OCI-LY7 (cell line): Measurements from ENCODE around the gene TMEM63A. TPM values are rescaled to one million over a fixed set of nuclear protein-coding genes. Genes with fewer than 3 reads are reported as not detected.

Experiments
- BruUV-seq: library from RNA; stranded (reverse); fragments of 400-500 nt; replicated peaks from 2 replicates; lab custom pipeline; 2021; lab: Mats Ljungman, UMichigan
- CTCF ChIA-PET: fragments of 300-600 bp; sonication (Branson Sonifier 250); formaldehyde crosslinking; loops from one replicate; lab custom pipeline; 2022; ENCODE audit warnings: antibody characterized with exemption; ENCODE audit not compliant: unreplicated experiment; lab: Charles Lee
- POLR2A ChIA-PET: fragments of 300-600 bp; sonication (Branson Sonifier 250); formaldehyde crosslinking; loops from one replicate; lab custom pipeline; 2022; ENCODE audit warnings: antibody characterized with exemption; lab: Charles Lee
- DNase-seq: peaks from one replicate; pipeline ENCODE4 v3.0.0-alpha.2; 2015; ENCODE audit warnings: low spot score
- H2AFZ ChIP-seq: fragments of 200-600 bp; sonication (generic), shearing (Covaris generic); 2 replicates; pipeline ENCODE4 v1.6.1; 2014; ENCODE audit warnings: mild to moderate bottlenecking, antibody characterized with exemption, low read length, moderate library complexity
- H3K27ac ChIP-seq: fragments of 200-600 bp; sonication (generic); 2 replicates; pipeline ENCODE4 v1.5.1; 2014; ENCODE audit warnings: mixed run types, low read depth, mild to moderate bottlenecking, moderate library complexity, low read length, inconsistent platforms; ENCODE audit not compliant: poor library complexity, severe bottlenecking
- H3K36me3 ChIP-seq: fragments of 200-600 bp; sonication (generic); 2 replicates; pipeline ENCODE4 v1.6.1; 2014; ENCODE audit warnings: mild to moderate bottlenecking, antibody characterized with exemption, low read length, moderate library complexity, mixed read lengths; ENCODE audit not compliant: insufficient read depth
- H3K4me1 ChIP-seq: fragments of 200-600 bp; sonication (generic); 2 replicates; pipeline ENCODE4 v1.5.1; 2014; ENCODE audit warnings: mild to moderate bottlenecking, low read length; ENCODE audit not compliant: insufficient read depth, poor library complexity, severe bottlenecking
- H3K4me2 ChIP-seq: fragments of 200-600 bp; sonication (generic); 2 replicates; pipeline ENCODE4 v1.6.1; 2014; ENCODE audit warnings: mild to moderate bottlenecking, low read length
- H3K4me3 ChIP-seq: fragments of 200-600 bp; sonication (generic); 2 replicates; pipeline ENCODE4 v1.5.1; 2014; ENCODE audit warnings: mild to moderate bottlenecking, low read depth, low read length; ENCODE audit not compliant: poor library complexity, severe bottlenecking
- H3K79me2 ChIP-seq: fragments of 200-600 bp; sonication (generic); 2 replicates; pipeline ENCODE4 v1.6.1; 2016; ENCODE audit warnings: low read depth, mild to moderate bottlenecking, low read length, moderate library complexity, mixed read lengths; ENCODE audit not compliant: insufficient read depth
- H3K9me2 ChIP-seq: fragments of 200-600 bp; sonication (generic); 2 replicates; pipeline ENCODE4 v1.6.1; 2016; ENCODE audit warnings: mild to moderate bottlenecking, low read length, mixed read lengths; ENCODE audit not compliant: insufficient read depth
- H3K9me3 ChIP-seq: fragments of 200-600 bp; sonication (generic); 2 replicates; pipeline ENCODE4 v1.6.1; 2014; ENCODE audit warnings: mild to moderate bottlenecking, mixed run types, low read length, mixed read lengths
- H4K20me1 ChIP-seq: fragments of 200-600 bp; sonication (generic); 2 replicates; pipeline ENCODE4 v1.6.1; 2014; ENCODE audit warnings: mild to moderate bottlenecking, antibody characterized with exemption, low read length, moderate library complexity, mixed read lengths; ENCODE audit not compliant: insufficient read depth
- CTCF ChIP-seq: fragments of 200-600 bp; sonication (generic); conservative IDR thresholded peaks from 2 replicates; pipeline ENCODE4 v1.5.1; 2014; ENCODE audit warnings: mild to moderate bottlenecking, antibody characterized with exemption, low read length, moderate library complexity, mixed read lengths
- EZH2phosphoT487 ChIP-seq: fragments of 200-600 bp; sonication (generic); IDR thresholded peaks from 2 replicates; pipeline ENCODE4 v1.6.1; 2018; ENCODE audit warnings: low read depth, borderline replicate concordance, mild to moderate bottlenecking, mixed run types, antibody characterized with exemption, low read length, moderate library complexity, mixed read lengths
- intact Hi-C: fragments of 100-400 bp; cut with micrococcal nuclease; formaldehyde crosslinking; loops from one replicate; pipeline ENCODE4 v1.10.0; 2022; ENCODE audit not compliant: unreplicated experiment
- total RNA-seq, 2 experiments: library from RNA; depleted of rRNA in 1 of 2; stranded (reverse); fragments of >200 nt in 1 of 2; shearing (Covaris generic) in 1 of 2; gene quantifications; 2 replicates each; pipeline ENCODE4 v1.2.3, GENCODE V29; 2014 to 2022

Gene TMEM63A
- total RNA-seq, 2 experiments from 2014 or later: 21.0 to 46.5 TPM

- no TSS peak for BruUV-seq
- intact Hi-C loops: no loop called here
- Histone ChIP-seq H3K4me2 (peak overlapping the region; percentile 53), H3K9me2 (no peaks in the 10 kb centered on the region), H4K20me1 (no peaks in the 10 kb centered on the region), H2AFZ (0 out of 2 replicates have a peak overlapping the region, but pooled peaks have one; percentile 15), H3K9me3 (no peaks in the 10 kb centered on the region), H3K36me3 (no peaks in the 10 kb centered on the region), H3K27ac (no peak overlapping the region), H3K4me1 (peaks cover 25% of the 10 kb centered on the region), H3K4me3 (no peak overlapping the region), H3K79me2 (no peaks in the 10 kb centered on the region)
- ChIA-PET POLR2A (interaction anchor here (0.9 to 1.4 kb wide), 3 partner anchors 11 to 40 kb away, joined by 3 to 4 read pairs (median 3); no protein-coding TSS in a partner anchor), CTCF (no interaction called here)
- DNase-seq: no peak
- TF ChIP-seq EZH2phosphoT487: no peak
- TF ChIP-seq CTCF: no peak
These were observed 27.3 kb upstream of the TMEM63A start for GRCh38 chr1:225909477-225909876.

- H3K36me3 ChIP-seq: no peaks in the 10 kb centered on the region
- peak overlapping the region; percentile 53; the same call in 1 of the 2 replicates for H3K4me2 ChIP-seq
- no peaks in the 10 kb centered on the region for H3K9me3 ChIP-seq
- ChIA-PET POLR2A (interaction anchor here (0.8 to 1.4 kb wide), 2 partner anchors 12 to 57 kb away, joined by 4 read pairs; no protein-coding TSS in a partner anchor), CTCF (no interaction called here)
- no peak for TF ChIP-seq CTCF
- TF ChIP-seq EZH2phosphoT487: no peak
- intact Hi-C loops: no loop called here
- no peaks in the 10 kb centered on the region for H3K79me2 ChIP-seq
- no peaks in the 10 kb centered on the region for H4K20me1 ChIP-seq
- no TSS peak for BruUV-seq
- H2AFZ ChIP-seq: no peak overlapping the region
- H3K27ac ChIP-seq: peak overlapping the region; percentile 23
- no peak overlapping the region for H3K4me3 ChIP-seq
- H3K4me1 ChIP-seq: peaks cover 25% of the 10 kb centered on the region
- H3K9me2 ChIP-seq: no peaks in the 10 kb centered on the region
- no peak for DNase-seq
These were observed 26.6 kb upstream of the TMEM63A start for GRCh38 chr1:225908773-225909172.

- H3K9me3 ChIP-seq: no peaks in the 10 kb centered on the region
- H2AFZ ChIP-seq: no peak overlapping the region
- no peaks in the 10 kb centered on the region for H4K20me1 ChIP-seq
- no peaks in the 10 kb centered on the region for H3K79me2 ChIP-seq
- TF ChIP-seq EZH2phosphoT487: no peak
- no peak for TF ChIP-seq CTCF
- no peak overlapping the region for H3K4me2 ChIP-seq
- no peak for DNase-seq
- BruUV-seq: no TSS peak
- POLR2A ChIA-PET: interaction anchor here (0.8 kb wide), 1 partner anchor 56 kb away, joined by 4 read pairs; no protein-coding TSS in a partner anchor
- H3K4me1 ChIP-seq: peaks cover 25% of the 10 kb centered on the region
- no peak overlapping the region for H3K4me3 ChIP-seq
- intact Hi-C loops: no loop called here
- no peak overlapping the region for H3K27ac ChIP-seq
- H3K36me3 ChIP-seq: no peaks in the 10 kb centered on the region
- no peaks in the 10 kb centered on the region for H3K9me2 ChIP-seq
- CTCF ChIA-PET: no interaction called here
These were observed 25.9 kb upstream of the TMEM63A start for GRCh38 chr1:225908013-225908640.
